Panc1 (cell line): Measurements from ENCODE around the gene SAFB2.

Source experiments
- CTCF ChIP-seq: fragments of 450-650 bp; IDR thresholded peaks from 2 replicates; pipeline ENCODE4 v1.5.1; 2017; ENCODE audit warnings: mild to moderate bottlenecking
- POLR2AphosphoS5 ChIP-seq: IDR thresholded peaks from 2 replicates; pipeline ENCODE4 v1.6.1; 2012; ENCODE audit warnings: mild to moderate bottlenecking, low read depth, low read length, moderate library complexity
- SIN3A ChIP-seq: IDR thresholded peaks from 2 replicates; pipeline ENCODE4 v1.6.1; 2012; ENCODE audit warnings: low read depth, mild to moderate bottlenecking, low read length, moderate library complexity, borderline replicate concordance; ENCODE audit not compliant: insufficient read depth

- TF ChIP-seq CTCF, result no peak
- no peak for TF ChIP-seq POLR2AphosphoS5
- no peak for TF ChIP-seq SIN3A
Observed at GRCh38 chr19:5621945-5622464, 571 bp downstream of the SAFB2 start.
